Stimulated activated naive CD8-positive, alpha-beta T cell treated with anti-CD3 and anti-CD28 coated beads, Interleukin-15, Interleukin-2, amounts not matched to agents 100 ng/mL and 50 ng/mL, for 24 hours (primary cell): ENCODE data around the gene USP46.

Experiments
- H3K27ac Mint-ChIP-seq: one replicate; pipeline ENCODE4 v1.8.0; 2021; ENCODE audit warnings: mild to moderate bottlenecking, mixed read lengths
- H3K27me3 Mint-ChIP-seq: one replicate; pipeline ENCODE4 v1.8.0; 2021; ENCODE audit warnings: mixed read lengths
- H3K36me3 Mint-ChIP-seq: one replicate; pipeline ENCODE4 v1.8.0; 2021; ENCODE audit warnings: low read depth, mixed read lengths
- H3K4me1 Mint-ChIP-seq: one replicate; pipeline ENCODE4 v1.8.0; 2021; ENCODE audit warnings: low read depth, mixed read lengths
- H3K4me3 Mint-ChIP-seq: one replicate; pipeline ENCODE4 v1.8.0; 2021; ENCODE audit warnings: mild to moderate bottlenecking, mixed read lengths
- H3K9me3 Mint-ChIP-seq: one replicate; pipeline ENCODE4 v1.8.0; 2021; ENCODE audit warnings: mixed read lengths

The USP46 gene

GRCh38 chr4:52617336-52618020 lies 41.6 kb downstream of the USP46 start:
- H3K9me3 Mint-ChIP-seq = no peaks in the 10 kb centered on the region
- no peaks in the 10 kb centered on the region for H3K36me3 Mint-ChIP-seq
- peak overlapping the region; percentile 30 for H3K4me3 Mint-ChIP-seq
- H3K27me3 Mint-ChIP-seq = no peaks in the 10 kb centered on the region
- peaks cover 5% of the 10 kb centered on the region for H3K4me1 Mint-ChIP-seq
- no peak overlapping the region for H3K27ac Mint-ChIP-seq

GRCh38 chr4:52614241-52614640 lies 44.9 kb downstream of the USP46 start:
- no peaks in the 10 kb centered on the region for H3K9me3 Mint-ChIP-seq
- peaks cover 13% of the 10 kb centered on the region for H3K36me3 Mint-ChIP-seq
- no peak overlapping the region for H3K4me3 Mint-ChIP-seq
- peaks cover 5% of the 10 kb centered on the region for H3K4me1 Mint-ChIP-seq
- no peaks in the 10 kb centered on the region for H3K27me3 Mint-ChIP-seq
- H3K27ac Mint-ChIP-seq = no peak overlapping the region

- Mint-ChIP-seq H3K4me1 (peaks cover 2% of the 10 kb centered on the region), H3K27ac (no peak overlapping the region), H3K36me3 (peaks cover 14% of the 10 kb centered on the region), H3K27me3 (no peaks in the 10 kb centered on the region), H3K4me3 (no peak overlapping the region), H3K9me3 (no peaks in the 10 kb centered on the region)
Measured at GRCh38 chr4:52612341-52612740, 46.8 kb downstream of the USP46 start.

- Mint-ChIP-seq H3K27ac (no peak overlapping the region), H3K27me3 (no peaks in the 10 kb centered on the region), H3K9me3 (peaks cover 1% of the 10 kb centered on the region), H3K4me1 (no peaks in the 10 kb centered on the region), H3K4me3 (no peak overlapping the region), H3K36me3 (peaks cover 20% of the 10 kb centered on the region)
Measured at GRCh38 chr4:52611030-52611555, 48.0 kb downstream of the USP46 start.

GRCh38 chr4:52606726-52607125 lies 52.4 kb downstream of the USP46 start:
- Mint-ChIP-seq H3K27ac (no peak overlapping the region), H3K36me3 (peaks cover 23% of the 10 kb centered on the region), H3K27me3 (no peaks in the 10 kb centered on the region), H3K4me3 (no peak overlapping the region), H3K9me3 (peaks cover 6% of the 10 kb centered on the region), H3K4me1 (no peaks in the 10 kb centered on the region)

- Mint-ChIP-seq H3K4me3 (no peak overlapping the region), H3K36me3 (peaks cover 23% of the 10 kb centered on the region), H3K27ac (no peak overlapping the region), H3K9me3 (peaks cover 6% of the 10 kb centered on the region), H3K27me3 (no peaks in the 10 kb centered on the region), H3K4me1 (no peaks in the 10 kb centered on the region)
Measured at GRCh38 chr4:52606040-52606439, 53.1 kb downstream of the USP46 start.

- no peaks in the 10 kb centered on the region for H3K27me3 Mint-ChIP-seq
- peaks cover 10% of the 10 kb centered on the region for H3K36me3 Mint-ChIP-seq
- H3K27ac Mint-ChIP-seq = no peak overlapping the region
- H3K4me3 Mint-ChIP-seq = no peak overlapping the region
- H3K4me1 Mint-ChIP-seq = no peaks in the 10 kb centered on the region
- peaks cover 6% of the 10 kb centered on the region for H3K9me3 Mint-ChIP-seq
Measured at GRCh38 chr4:52604215-52604614, 54.9 kb downstream of the USP46 start.

- no peaks in the 10 kb centered on the region for H3K9me3 Mint-ChIP-seq
- H3K27ac Mint-ChIP-seq = no peak overlapping the region
- no peaks in the 10 kb centered on the region for H3K27me3 Mint-ChIP-seq
- no peak overlapping the region for H3K4me3 Mint-ChIP-seq
- H3K4me1 Mint-ChIP-seq = no peaks in the 10 kb centered on the region
- H3K36me3 Mint-ChIP-seq = peaks cover 18% of the 10 kb centered on the region
Measured at GRCh38 chr4:52600275-52600674, 58.8 kb downstream of the USP46 start.

- H3K4me1 Mint-ChIP-seq = no peaks in the 10 kb centered on the region
- H3K4me3 Mint-ChIP-seq = no peak overlapping the region
- H3K9me3 Mint-ChIP-seq = no peaks in the 10 kb centered on the region
- no peak overlapping the region for H3K27ac Mint-ChIP-seq
- no peaks in the 10 kb centered on the region for H3K27me3 Mint-ChIP-seq
- H3K36me3 Mint-ChIP-seq = peaks cover 22% of the 10 kb centered on the region
Measured at GRCh38 chr4:52595001-52595400, 64.1 kb downstream of the USP46 start.

GRCh38 chr4:52592287-52592686 lies 66.8 kb downstream of the USP46 start:
- Mint-ChIP-seq H3K9me3 (no peaks in the 10 kb centered on the region), H3K27me3 (no peaks in the 10 kb centered on the region), H3K27ac (no peak overlapping the region), H3K4me3 (no peak overlapping the region), H3K36me3 (peaks cover 12% of the 10 kb centered on the region), H3K4me1 (peaks cover 15% of the 10 kb centered on the region)

GRCh38 chr4:52588771-52589591 lies 70.1 kb downstream of the USP46 start:
- peaks cover 4% of the 10 kb centered on the region for H3K36me3 Mint-ChIP-seq
- no peak overlapping the region for H3K4me3 Mint-ChIP-seq
- no peaks in the 10 kb centered on the region for H3K9me3 Mint-ChIP-seq
- peaks cover 15% of the 10 kb centered on the region for H3K4me1 Mint-ChIP-seq
- peak overlapping the region; percentile 81 for H3K27ac Mint-ChIP-seq
- H3K27me3 Mint-ChIP-seq = no peaks in the 10 kb centered on the region

- Mint-ChIP-seq H3K4me3 (no peak overlapping the region), H3K9me3 (no peaks in the 10 kb centered on the region), H3K27me3 (no peaks in the 10 kb centered on the region)
Measured at GRCh38 chr4:52588097-52588496, 71.0 kb downstream of the USP46 start.

GRCh38 chr4:52586069-52586468 lies 73.0 kb downstream of the USP46 start:
- Mint-ChIP-seq H3K4me3 (no peak overlapping the region), H3K27me3 (no peaks in the 10 kb centered on the region), H3K9me3 (no peaks in the 10 kb centered on the region), H3K36me3 (no peaks in the 10 kb centered on the region), H3K4me1 (peaks cover 15% of the 10 kb centered on the region), H3K27ac (no peak overlapping the region)

More at GRCh38 chr4:52588097-52588496, 71.0 kb downstream of the USP46 start:
- H3K4me1 Mint-ChIP-seq = peaks cover 15% of the 10 kb centered on the region
- H3K27ac Mint-ChIP-seq = peak overlapping the region; percentile 81
- H3K36me3 Mint-ChIP-seq = peaks cover 4% of the 10 kb centered on the region

- H3K27me3 Mint-ChIP-seq = no peaks in the 10 kb centered on the region
- no peaks in the 10 kb centered on the region for H3K9me3 Mint-ChIP-seq
- no peaks in the 10 kb centered on the region for H3K36me3 Mint-ChIP-seq
- H3K27ac Mint-ChIP-seq = peak overlapping the region; percentile 38
- no peak overlapping the region for H3K4me3 Mint-ChIP-seq
- peaks cover 15% of the 10 kb centered on the region for H3K4me1 Mint-ChIP-seq
Measured at GRCh38 chr4:52585379-52585778, 73.7 kb downstream of the USP46 start.

- Mint-ChIP-seq H3K9me3 (no peaks in the 10 kb centered on the region), H3K36me3 (no peaks in the 10 kb centered on the region), H3K4me3 (no peak overlapping the region), H3K27me3 (no peaks in the 10 kb centered on the region), H3K27ac (no peak overlapping the region), H3K4me1 (peaks cover 4% of the 10 kb centered on the region)
Measured at GRCh38 chr4:52579602-52580272, 79.4 kb downstream of the USP46 start.
